ENCODE results near the gene UBD. TPM values are rescaled to one million over a fixed set of nuclear protein-coding genes. Genes with fewer than 3 reads are reported as not detected.

UBD gene
- total RNA-seq, 1 experiment from 2014 or later: not detected

GRCh38 chr6:29528300-29528931, 31.1 kb downstream of the UBD start:
- BruUV-seq (replicated peaks): no TSS peak
- no peaks in the 10 kb centered on the region for H4K20me1 ChIP-seq (ENCODE audit: insufficient read depth)
- H3K4me2 ChIP-seq (ENCODE audit: low read length): no peak overlapping the region
- intact Hi-C loops (cut with micrococcal nuclease): no loop called here
- ATAC-seq (no peak), DNase-seq (ENCODE audit: low read depth, low spot score) (no peak)
- no peaks in the 10 kb centered on the region for H3K4me1 ChIP-seq (ENCODE audit: control insufficient read depth in 1 of 2, insufficient read depth in 2 of 2, low read length in 2 of 2)
- no peak overlapping the region for H2AFZ ChIP-seq (ENCODE audit: low read depth, low read length, poor library complexity, severe bottlenecking)
- H3K27me3 ChIP-seq (ENCODE audit: insufficient read depth, low read length): no peaks in the 10 kb centered on the region
- H3K9me2 ChIP-seq (ENCODE audit: insufficient read depth): no peaks in the 10 kb centered on the region
- H3K27ac ChIP-seq (ENCODE audit: low read depth, low read length): no peak overlapping the region
- ChIA-PET RAD21 (ENCODE audit: low non-redundant PET in 1 of 2, low total read pairs in 2 of 2, uncharacterized antibody in 2 of 2, unreplicated experiment in 2 of 2) (no interaction called here), CTCF (no interaction called here), POLR2A (no interaction called here)
- no peaks in the 10 kb centered on the region for H3K9me3 ChIP-seq (ENCODE audit: control insufficient read depth in 1 of 2, insufficient read depth in 1 of 2, low read depth in 1 of 2, low read length in 2 of 2)
- no peak overlapping the region for H3K4me3 ChIP-seq (replicated peaks in 1 of 2; ENCODE audit: low read depth in 1 of 2, low read length in 2 of 2)
- H3K79me2 ChIP-seq (ENCODE audit: insufficient read depth, low read length): no peaks in the 10 kb centered on the region
- TF ChIP-seq TCF7L2 (IDR thresholded peaks at IDR 0.05; ENCODE audit: borderline replicate concordance, extremely low read depth, insufficient read depth, insufficient read length) (no peak), ATF3 (IDR thresholded peaks at IDR 0.05) (no peak), POLR2A (IDR thresholded peaks at IDR 0.05; ENCODE audit: borderline replicate concordance, extremely low read depth, insufficient read depth, insufficient read length) (no peak), REST (IDR thresholded peaks at IDR 0.05; ENCODE audit: low read depth) (no peak), FOSL1 (IDR thresholded peaks at IDR 0.05; ENCODE audit: low read depth) (no peak), POLR2AphosphoS5 (IDR thresholded peaks at IDR 0.05; ENCODE audit: low read depth, low read length) (no peak), SP1 (IDR thresholded peaks at IDR 0.05; ENCODE audit: low read depth) (no peak), CEBPB (IDR thresholded peaks at IDR 0.05; ENCODE audit: low read depth) (no peak), ZFX (IDR thresholded peaks at IDR 0.05) (no peak), CBX3 (IDR thresholded peaks at IDR 0.05; ENCODE audit: low read depth) (no peak), JUND (IDR thresholded peaks at IDR 0.05) (no peak), ELF1 (IDR thresholded peaks at IDR 0.05; ENCODE audit: borderline replicate concordance, low read depth) (no peak), ZNF274 (IDR thresholded peaks at IDR 0.05; ENCODE audit: low read depth, low read length) (no peak), EZH2phosphoT487 (IDR thresholded peaks at IDR 0.05; ENCODE audit: borderline replicate concordance) (no peak), SIN3A (IDR thresholded peaks at IDR 0.05; ENCODE audit: low read depth) (no peak), MAX (IDR thresholded peaks at IDR 0.05) (no peak), YY1 (IDR thresholded peaks at IDR 0.05; ENCODE audit: extremely low read depth, insufficient replicate concordance, low read depth, low read length) (no peak)
- no peaks in the 10 kb centered on the region for H3K36me3 ChIP-seq (ENCODE audit: control insufficient read depth in 1 of 2, insufficient read depth in 2 of 2, low read length in 2 of 2)
- no peak overlapping the region for H3K9ac ChIP-seq (ENCODE audit: low read length)

Measured in HCT116 (cell line).